HEK293 (cell line): Measurements from ENCODE around the gene OBP2A.

Experiments used
- CTCF ChIA-PET: fragments of 350-600 bp; formaldehyde crosslinking; extraction: SDS; loops from one replicate; lab custom pipeline; 2021; ENCODE audit warnings: antibody characterized with exemption; lab: Yijun Ruan, JAX
- POLR2A ChIA-PET: fragments of 300-600 bp; formaldehyde crosslinking; extraction: SDS; loops from one replicate; lab custom pipeline; 2020; ENCODE audit warnings: antibody characterized with exemption, inconsistent platforms; lab: Yijun Ruan, JAX
- H3K27ac ChIP-seq: fragments of 200-500 bp; sonication (Bioruptor generic); 2 replicates; pipeline ENCODE4 v1.5.1; 2014; ENCODE audit warnings: low read depth, low read length, control low read depth, inconsistent platforms; ENCODE audit errors: extremely low read depth
- H3K36me3 ChIP-seq, 2 experiments: fragments of 200-500 bp in 1 of 2; sonication (Bioruptor generic) in 1 of 2; 1 replicate in 1 of 2; 2 replicates in 1 of 2; pipeline ENCODE4 v1.5.1; 2014 to 2017; ENCODE audit warnings: inconsistent platforms in 2 of 2, low read length in 2 of 2; ENCODE audit not compliant: control insufficient read depth in 2 of 2, insufficient read depth in 1 of 2
- H3K4me1 ChIP-seq: fragments of 200-500 bp; sonication (Bioruptor generic); 2 replicates; pipeline ENCODE4 v1.5.1; 2014; ENCODE audit warnings: mild to moderate bottlenecking, low read length, inconsistent platforms; ENCODE audit not compliant: control insufficient read depth, insufficient read depth
- H3K4me3 ChIP-seq: 2 replicates; pipeline ENCODE4 v1.5.1; 2011; ENCODE audit warnings: low read depth, mild to moderate bottlenecking, control low read depth, low read length, moderate library complexity
- H3K9me3 ChIP-seq: fragments of 200-500 bp; sonication (Bioruptor generic); 2 replicates; pipeline ENCODE4 v1.5.1; 2014; ENCODE audit warnings: low read depth, low read length, inconsistent platforms; ENCODE audit not compliant: control insufficient read depth, insufficient read depth
- GLI2 ChIP-seq: fragments of 450-650 bp; formaldehyde crosslinking; IDR thresholded peaks from 2 replicates; pipeline ENCODE4; 2017; ENCODE audit warnings: missing biosample characterization, missing genetic modification characterization, low read depth, borderline replicate concordance
- GLIS1 ChIP-seq: fragments of 450-650 bp; formaldehyde crosslinking; IDR thresholded peaks from 2 replicates; pipeline ENCODE4 v1.5.1; 2016; ENCODE audit warnings: missing biosample characterization, missing genetic modification characterization
- SETDB1 ChIP-seq: IDR thresholded peaks from one replicate; pipeline ENCODE4 v1.6.1; 2017; ENCODE audit warnings: mild to moderate bottlenecking, low read length, moderate library complexity, mixed read lengths; ENCODE audit not compliant: insufficient read length
- SP2 ChIP-seq: fragments of 450-650 bp; formaldehyde crosslinking; IDR thresholded peaks from 2 replicates; pipeline ENCODE4 v1.5.1; 2016; ENCODE audit warnings: missing biosample characterization, missing genetic modification characterization
- YY2 ChIP-seq: fragments of 450-650 bp; formaldehyde crosslinking; IDR thresholded peaks from 2 replicates; pipeline ENCODE4 v1.5.1; 2016; ENCODE audit warnings: missing biosample characterization, missing genetic modification characterization
- ZBTB1 ChIP-seq: fragments of 450-650 bp; formaldehyde crosslinking; IDR thresholded peaks from 2 replicates; pipeline ENCODE4 v1.5.1; 2016; ENCODE audit warnings: missing biosample characterization, missing genetic modification characterization
- ZFHX2 ChIP-seq: fragments of 450-650 bp; formaldehyde crosslinking; conservative IDR thresholded peaks from 2 replicates; pipeline ENCODE4 v1.5.1; 2016; ENCODE audit warnings: missing biosample characterization, missing genetic modification characterization
- ZFP3 ChIP-seq: fragments of 450-650 bp; formaldehyde crosslinking; IDR thresholded peaks from 2 replicates; pipeline ENCODE4 v1.5.1; 2016; ENCODE audit warnings: low read depth, missing biosample characterization, missing genetic modification characterization
- ZNF175 ChIP-seq: fragments of 450-650 bp; formaldehyde crosslinking; IDR thresholded peaks from 2 replicates; pipeline ENCODE4 v1.5.1; 2016; ENCODE audit warnings: missing biosample characterization, missing genetic modification characterization
- ZNF184 ChIP-seq: fragments of 450-650 bp; IDR thresholded peaks from 2 replicates; pipeline ENCODE4 v1.5.1; 2018; ENCODE audit warnings: missing biosample characterization, mild to moderate bottlenecking, missing genetic modification characterization
- ZNF2 ChIP-seq: fragments of 450-650 bp; formaldehyde crosslinking; IDR thresholded peaks from 2 replicates; pipeline ENCODE4 v1.5.1; 2016; ENCODE audit warnings: missing biosample characterization, missing genetic modification characterization
- ZNF221 ChIP-seq: fragments of 450-650 bp; formaldehyde crosslinking; IDR thresholded peaks from 2 replicates; pipeline ENCODE4 v1.5.1; 2017; ENCODE audit warnings: missing biosample characterization, missing genetic modification characterization, borderline replicate concordance
- ZNF274 ChIP-seq, 2 experiments: fragments of 200-500 bp in 1 of 2; fragments of 450-650 bp in 1 of 2; sonication (Bioruptor generic) in 1 of 2; formaldehyde crosslinking in 1 of 2; IDR thresholded peaks; 2 replicates each; pipeline versions ENCODE4 v1.5.1 to v1.6.1; 2014 to 2016; ENCODE audit warnings: borderline replicate concordance in 1 of 2, inconsistent platforms in 1 of 2, low read length in 1 of 2, missing biosample characterization in 1 of 2, missing genetic modification characterization in 1 of 2
- ZNF433 ChIP-seq: fragments of 450-650 bp; formaldehyde crosslinking; IDR thresholded peaks from 2 replicates; pipeline ENCODE4 v1.5.1; 2016; ENCODE audit warnings: missing biosample characterization, missing genetic modification characterization, low read depth
- ZNF571 ChIP-seq: fragments of 450-650 bp; formaldehyde crosslinking; IDR thresholded peaks from 2 replicates; pipeline ENCODE4 v1.5.0; 2017; ENCODE audit warnings: missing biosample characterization, missing genetic modification characterization
- ZNF600 ChIP-seq: fragments of 450-650 bp; formaldehyde crosslinking; IDR thresholded peaks from 2 replicates; pipeline ENCODE4 v1.5.1; 2016; ENCODE audit warnings: missing biosample characterization, missing genetic modification characterization
- TF ChIP-seq, protein P1 (sequence below): fragments of 450-650 bp; formaldehyde crosslinking; IDR thresholded peaks from 2 replicates; pipeline ENCODE4 v1.5.1; 2016; ENCODE audit warnings: missing biosample characterization, missing genetic modification characterization
- TF ChIP-seq, protein P2 (sequence below): fragments of 450-650 bp; formaldehyde crosslinking; IDR thresholded peaks from 2 replicates; pipeline ENCODE4 v1.5.1; 2016; ENCODE audit warnings: missing biosample characterization, missing genetic modification characterization, borderline replicate concordance
- TF ChIP-seq, protein P3 (sequence below): fragments of 450-650 bp; formaldehyde crosslinking; IDR thresholded peaks from 2 replicates; pipeline ENCODE4 v1.5.1; 2016; ENCODE audit warnings: missing biosample characterization, missing genetic modification characterization

Gene OBP2A

DNA sequence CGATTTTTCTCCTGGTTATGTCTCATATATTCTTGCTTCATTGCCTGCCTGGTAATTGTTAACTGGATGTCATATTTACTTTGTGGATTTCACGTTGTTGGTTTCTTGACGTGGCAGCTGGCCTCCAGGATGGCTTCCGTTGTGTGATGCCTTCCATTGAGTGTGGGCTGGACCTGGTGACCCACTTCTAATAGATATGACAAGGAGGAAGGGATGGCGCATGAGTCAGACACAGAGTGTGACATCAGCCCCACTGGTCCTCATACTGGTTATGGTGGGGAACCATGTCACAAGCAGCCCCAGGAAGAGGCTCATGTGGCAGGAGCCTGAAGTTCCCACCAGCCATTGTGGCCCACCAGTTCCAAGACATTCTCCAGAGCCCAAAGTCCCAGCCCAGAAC is 9.3 kb downstream of the OBP2A start (continued):
- TF ChIP-seq GLI2 (no peak), ZNF571 (no peak)

DNA sequence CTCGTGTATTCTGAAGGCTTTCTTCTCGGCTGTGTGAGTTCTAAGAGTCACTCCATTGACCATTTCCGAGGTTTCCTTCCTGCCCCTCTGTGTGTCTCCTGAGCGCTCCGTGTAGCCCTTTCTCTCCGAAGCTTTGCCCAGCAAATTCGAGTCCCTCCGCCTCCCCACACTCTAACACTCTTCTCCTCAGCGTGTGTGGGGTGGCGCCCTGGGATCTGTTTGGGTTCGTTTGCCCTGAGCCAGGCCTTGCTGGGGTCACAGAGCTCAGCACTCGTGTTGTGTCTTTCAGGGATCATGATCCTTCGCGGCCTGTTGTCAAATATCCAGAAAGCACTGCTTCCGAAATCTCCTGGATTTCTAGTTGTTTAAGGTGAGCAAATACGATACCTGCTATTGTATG is 10.0 kb downstream of the OBP2A start:
- no peaks in the 10 kb centered on the region for H3K9me3 ChIP-seq
- H3K36me3 ChIP-seq, result no peaks in the 10 kb centered on the region
- H3K4me3 ChIP-seq, result no peak overlapping the region
- CTCF ChIA-PET, result no interaction called here
- no peaks in the 10 kb centered on the region for H3K4me1 ChIP-seq
- TF ChIP-seq ZFHX2 (tag by site-specific recombination), result no peak
- no peak for TF ChIP-seq ZNF184 (tag by site-specific recombination)
- TF ChIP-seq ZNF2, result no peak
- TF ChIP-seq ZBTB1 (tag by site-specific recombination), result no peak
- TF ChIP-seq, protein P1, sequence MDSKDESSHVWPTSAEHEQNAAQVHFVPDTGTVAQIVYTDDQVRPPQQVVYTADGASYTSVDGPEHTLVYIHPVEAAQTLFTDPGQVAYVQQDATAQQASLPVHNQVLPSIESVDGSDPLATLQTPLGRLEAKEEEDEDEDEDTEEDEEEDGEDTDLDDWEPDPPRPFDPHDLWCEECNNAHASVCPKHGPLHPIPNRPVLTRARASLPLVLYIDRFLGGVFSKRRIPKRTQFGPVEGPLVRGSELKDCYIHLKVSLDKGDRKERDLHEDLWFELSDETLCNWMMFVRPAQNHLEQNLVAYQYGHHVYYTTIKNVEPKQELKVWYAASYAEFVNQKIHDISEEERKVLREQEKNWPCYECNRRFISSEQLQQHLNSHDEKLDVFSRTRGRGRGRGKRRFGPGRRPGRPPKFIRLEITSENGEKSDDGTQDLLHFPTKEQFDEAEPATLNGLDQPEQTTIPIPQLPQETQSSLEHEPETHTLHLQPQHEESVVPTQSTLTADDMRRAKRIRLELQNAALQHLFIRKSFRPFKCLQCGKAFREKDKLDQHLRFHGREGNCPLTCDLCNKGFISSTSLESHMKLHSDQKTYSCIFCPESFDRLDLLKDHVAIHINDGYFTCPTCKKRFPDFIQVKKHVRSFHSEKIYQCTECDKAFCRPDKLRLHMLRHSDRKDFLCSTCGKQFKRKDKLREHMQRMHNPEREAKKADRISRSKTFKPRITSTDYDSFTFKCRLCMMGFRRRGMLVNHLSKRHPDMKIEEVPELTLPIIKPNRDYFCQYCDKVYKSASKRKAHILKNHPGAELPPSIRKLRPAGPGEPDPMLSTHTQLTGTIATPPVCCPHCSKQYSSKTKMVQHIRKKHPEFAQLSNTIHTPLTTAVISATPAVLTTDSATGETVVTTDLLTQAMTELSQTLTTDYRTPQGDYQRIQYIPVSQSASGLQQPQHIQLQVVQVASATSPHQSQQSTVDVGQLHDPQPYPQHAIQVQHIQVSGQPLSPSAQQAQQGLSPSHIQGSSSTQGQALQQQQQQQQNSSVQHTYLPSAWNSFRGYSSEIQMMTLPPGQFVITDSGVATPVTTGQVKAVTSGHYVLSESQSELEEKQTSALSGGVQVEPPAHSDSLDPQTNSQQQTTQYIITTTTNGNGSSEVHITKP (tag by site-specific recombination), result no peak
- TF ChIP-seq, protein P2, sequence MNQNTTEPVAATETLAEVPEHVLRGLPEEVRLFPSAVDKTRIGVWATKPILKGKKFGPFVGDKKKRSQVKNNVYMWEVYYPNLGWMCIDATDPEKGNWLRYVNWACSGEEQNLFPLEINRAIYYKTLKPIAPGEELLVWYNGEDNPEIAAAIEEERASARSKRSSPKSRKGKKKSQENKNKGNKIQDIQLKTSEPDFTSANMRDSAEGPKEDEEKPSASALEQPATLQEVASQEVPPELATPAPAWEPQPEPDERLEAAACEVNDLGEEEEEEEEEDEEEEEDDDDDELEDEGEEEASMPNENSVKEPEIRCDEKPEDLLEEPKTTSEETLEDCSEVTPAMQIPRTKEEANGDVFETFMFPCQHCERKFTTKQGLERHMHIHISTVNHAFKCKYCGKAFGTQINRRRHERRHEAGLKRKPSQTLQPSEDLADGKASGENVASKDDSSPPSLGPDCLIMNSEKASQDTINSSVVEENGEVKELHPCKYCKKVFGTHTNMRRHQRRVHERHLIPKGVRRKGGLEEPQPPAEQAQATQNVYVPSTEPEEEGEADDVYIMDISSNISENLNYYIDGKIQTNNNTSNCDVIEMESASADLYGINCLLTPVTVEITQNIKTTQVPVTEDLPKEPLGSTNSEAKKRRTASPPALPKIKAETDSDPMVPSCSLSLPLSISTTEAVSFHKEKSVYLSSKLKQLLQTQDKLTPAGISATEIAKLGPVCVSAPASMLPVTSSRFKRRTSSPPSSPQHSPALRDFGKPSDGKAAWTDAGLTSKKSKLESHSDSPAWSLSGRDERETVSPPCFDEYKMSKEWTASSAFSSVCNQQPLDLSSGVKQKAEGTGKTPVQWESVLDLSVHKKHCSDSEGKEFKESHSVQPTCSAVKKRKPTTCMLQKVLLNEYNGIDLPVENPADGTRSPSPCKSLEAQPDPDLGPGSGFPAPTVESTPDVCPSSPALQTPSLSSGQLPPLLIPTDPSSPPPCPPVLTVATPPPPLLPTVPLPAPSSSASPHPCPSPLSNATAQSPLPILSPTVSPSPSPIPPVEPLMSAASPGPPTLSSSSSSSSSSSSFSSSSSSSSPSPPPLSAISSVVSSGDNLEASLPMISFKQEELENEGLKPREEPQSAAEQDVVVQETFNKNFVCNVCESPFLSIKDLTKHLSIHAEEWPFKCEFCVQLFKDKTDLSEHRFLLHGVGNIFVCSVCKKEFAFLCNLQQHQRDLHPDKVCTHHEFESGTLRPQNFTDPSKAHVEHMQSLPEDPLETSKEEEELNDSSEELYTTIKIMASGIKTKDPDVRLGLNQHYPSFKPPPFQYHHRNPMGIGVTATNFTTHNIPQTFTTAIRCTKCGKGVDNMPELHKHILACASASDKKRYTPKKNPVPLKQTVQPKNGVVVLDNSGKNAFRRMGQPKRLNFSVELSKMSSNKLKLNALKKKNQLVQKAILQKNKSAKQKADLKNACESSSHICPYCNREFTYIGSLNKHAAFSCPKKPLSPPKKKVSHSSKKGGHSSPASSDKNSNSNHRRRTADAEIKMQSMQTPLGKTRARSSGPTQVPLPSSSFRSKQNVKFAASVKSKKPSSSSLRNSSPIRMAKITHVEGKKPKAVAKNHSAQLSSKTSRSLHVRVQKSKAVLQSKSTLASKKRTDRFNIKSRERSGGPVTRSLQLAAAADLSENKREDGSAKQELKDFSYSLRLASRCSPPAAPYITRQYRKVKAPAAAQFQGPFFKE (tag by site-specific recombination), result no peak
- TF ChIP-seq ZFP3 (tag by site-specific recombination), result no peak
- TF ChIP-seq YY2 (tag by site-specific recombination), result no peak
- no peak for TF ChIP-seq ZNF221
- TF ChIP-seq SP2 (tag by site-specific recombination), result no peak
- no peak for TF ChIP-seq ZNF433 (tag by site-specific recombination)
- no peak for TF ChIP-seq ZNF600 (tag by site-specific recombination)
- no peak for TF ChIP-seq GLIS1
- TF ChIP-seq ZNF175 (tag by site-specific recombination), result no peak
- TF ChIP-seq GLI2, result no peak
- no peak for TF ChIP-seq ZNF274 (IDR thresholded peaks at IDR 0.05; ENCODE audit: low read length)
- no peak for TF ChIP-seq ZNF274 (tag by site-specific recombination; IDR thresholded peaks at IDR 0.05; ENCODE audit: borderline replicate concordance)
- TF ChIP-seq, protein P3, sequence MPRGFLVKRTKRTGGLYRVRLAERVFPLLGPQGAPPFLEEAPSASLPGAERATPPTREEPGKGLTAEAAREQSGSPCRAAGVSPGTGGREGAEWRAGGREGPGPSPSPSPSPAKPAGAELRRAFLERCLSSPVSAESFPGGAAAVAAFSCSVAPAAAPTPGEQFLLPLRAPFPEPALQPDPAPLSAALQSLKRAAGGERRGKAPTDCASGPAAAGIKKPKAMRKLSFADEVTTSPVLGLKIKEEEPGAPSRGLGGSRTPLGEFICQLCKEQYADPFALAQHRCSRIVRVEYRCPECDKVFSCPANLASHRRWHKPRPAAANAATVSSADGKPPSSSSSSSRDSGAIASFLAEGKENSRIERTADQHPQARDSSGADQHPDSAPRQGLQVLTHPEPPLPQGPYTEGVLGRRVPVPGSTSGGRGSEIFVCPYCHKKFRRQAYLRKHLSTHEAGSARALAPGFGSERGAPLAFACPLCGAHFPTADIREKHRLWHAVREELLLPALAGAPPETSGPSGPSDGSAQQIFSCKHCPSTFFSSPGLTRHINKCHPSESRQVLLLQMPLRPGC (tag by site-specific recombination), result no peak
- TF ChIP-seq SETDB1, result no peak
- no peak overlapping the region for H3K27ac ChIP-seq
- POLR2A ChIA-PET, result no interaction called here
